Activated CD4-positive, alpha-beta T cell treated with anti-CD3 and anti-CD28 coated beads, Interleukin-2, Interleukin-6, amounts not matched to agents 100 ng/mL and 50 ng/mL, durations not matched to agents 16 hours and 8 hours (primary cell): ENCODE data around the gene USB1.

ENCODE experiments used
- DNase-seq: peaks from one replicate; pipeline ENCODE4 v3.0.0-alpha.2; 2020

USB1 gene

GRCh38 chr16:58000706-58001676 is at the start of gene USB1:
USB1 (plus strand) TSS chr16:58001407; CDS start chr16:58001484, 77 bp downstream.
- DNase-seq = peak; percentile 92

GRCh38 chr16:57952909-57953308 is 48.3 kb upstream of the USB1 start:
- DNase-seq = no peak

- no peak for DNase-seq
These were observed 47.4 kb upstream of the USB1 start for GRCh38 chr16:57953857-57954256.

GRCh38 chr16:57955572-57956188 is 45.5 kb upstream of the USB1 start:
- no peak for DNase-seq

GRCh38 chr16:57956270-57956808 is 44.9 kb upstream of the USB1 start:
- DNase-seq = no peak

- DNase-seq = no peak
These were observed 44.1 kb upstream of the USB1 start for GRCh38 chr16:57956924-57957672.

GRCh38 chr16:57957673-57958392 is 43.4 kb upstream of the USB1 start:
- DNase-seq = no peak

- DNase-seq = no peak
These were observed 42.7 kb upstream of the USB1 start for GRCh38 chr16:57958544-57958943.

GRCh38 chr16:57959121-57959520 is 42.1 kb upstream of the USB1 start:
- no peak for DNase-seq

GRCh38 chr16:57959804-57960203 is 41.4 kb upstream of the USB1 start:
- no peak for DNase-seq

GRCh38 chr16:57960310-57960709 is 40.9 kb upstream of the USB1 start:
- DNase-seq = no peak

- no peak for DNase-seq
These were observed 40.3 kb upstream of the USB1 start for GRCh38 chr16:57960826-57961472.

GRCh38 chr16:57961538-57961937 is 39.7 kb upstream of the USB1 start:
- DNase-seq = no peak

- DNase-seq = no peak
These were observed 39.2 kb upstream of the USB1 start for GRCh38 chr16:57962046-57962445.

GRCh38 chr16:57962756-57963155 is 38.5 kb upstream of the USB1 start:
- DNase-seq = no peak

GRCh38 chr16:57964157-57964700 is 37.0 kb upstream of the USB1 start:
- DNase-seq = no peak

- DNase-seq = no peak
These were observed 34.9 kb upstream of the USB1 start for GRCh38 chr16:57966204-57966771.

- no peak for DNase-seq
These were observed 34.2 kb upstream of the USB1 start for GRCh38 chr16:57966986-57967385.

- no peak for DNase-seq
These were observed 33.3 kb upstream of the USB1 start for GRCh38 chr16:57967916-57968315.

GRCh38 chr16:57969451-57970123 is 31.6 kb upstream of the USB1 start:
- DNase-seq = no peak

- no peak for DNase-seq
These were observed 30.9 kb upstream of the USB1 start for GRCh38 chr16:57970319-57970718.
